ENCODE measurements around the gene TSFM.

The TSFM gene

DNA sequence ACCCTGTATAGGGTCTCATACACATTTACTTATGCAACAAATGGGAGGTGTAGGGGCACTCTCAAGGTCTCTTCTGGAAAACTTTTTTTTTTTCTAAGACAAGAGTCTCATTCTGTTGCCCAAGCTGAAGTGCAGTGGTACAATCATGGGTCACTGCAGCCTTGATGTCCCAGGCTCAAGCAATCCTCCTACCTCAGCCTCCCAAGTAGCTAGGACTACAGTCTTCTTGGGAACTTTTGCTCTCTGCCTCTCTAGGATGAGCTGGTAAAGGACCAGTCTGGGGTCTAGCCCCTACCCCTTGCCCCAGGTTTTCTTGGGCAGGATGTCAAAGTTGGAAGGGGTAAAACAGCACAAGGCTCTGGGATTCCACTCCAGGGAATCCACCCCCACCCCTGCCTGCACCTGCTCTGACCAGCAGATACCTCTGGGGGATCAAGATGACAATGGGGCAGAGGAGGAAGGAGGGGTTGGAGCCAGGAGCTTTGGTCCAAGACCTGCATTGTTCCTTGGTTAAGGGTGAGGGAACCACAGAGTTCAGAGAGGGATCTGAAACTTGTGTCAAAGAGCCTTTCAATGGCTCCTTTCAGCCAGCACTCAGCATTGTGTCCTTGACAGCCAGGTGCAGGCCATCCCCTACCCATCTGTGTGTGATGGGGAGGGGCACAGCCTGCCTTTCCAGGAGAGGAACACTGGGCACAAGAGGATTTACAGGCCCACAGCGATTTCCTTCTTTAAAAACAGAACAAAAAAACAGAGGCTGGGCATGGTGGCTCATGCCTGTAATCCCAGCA is 51.7 kb downstream of the TSFM start:
- Histone ChIP-seq H3K4me3 (ENCODE audit: low read length) (no peak overlapping the region), H3K36me3 (ENCODE audit: control insufficient read depth, insufficient read depth, low read length) (peaks cover 2% of the 10 kb centered on the region; the same call in 1 of the 2 replicates), H3K27me3 (ENCODE audit: control insufficient read depth, insufficient read depth, low read length) (no peaks in the 10 kb centered on the region), H3K27ac (ENCODE audit: low read length) (no peak overlapping the region), H3K9me3 (ENCODE audit: control insufficient read depth, insufficient read depth, low read length) (no peaks in the 10 kb centered on the region), H3K4me1 (ENCODE audit: control insufficient read depth, insufficient read depth, low read length) (peaks cover 21% of the 10 kb centered on the region)
- no CpG with 5 or more reads among the region's 1 CpG for WGBS (ENCODE audit: insufficient coverage, insufficient read length)
- no peak for DNase-seq (ENCODE audit: low read depth, low spot score)

DNA sequence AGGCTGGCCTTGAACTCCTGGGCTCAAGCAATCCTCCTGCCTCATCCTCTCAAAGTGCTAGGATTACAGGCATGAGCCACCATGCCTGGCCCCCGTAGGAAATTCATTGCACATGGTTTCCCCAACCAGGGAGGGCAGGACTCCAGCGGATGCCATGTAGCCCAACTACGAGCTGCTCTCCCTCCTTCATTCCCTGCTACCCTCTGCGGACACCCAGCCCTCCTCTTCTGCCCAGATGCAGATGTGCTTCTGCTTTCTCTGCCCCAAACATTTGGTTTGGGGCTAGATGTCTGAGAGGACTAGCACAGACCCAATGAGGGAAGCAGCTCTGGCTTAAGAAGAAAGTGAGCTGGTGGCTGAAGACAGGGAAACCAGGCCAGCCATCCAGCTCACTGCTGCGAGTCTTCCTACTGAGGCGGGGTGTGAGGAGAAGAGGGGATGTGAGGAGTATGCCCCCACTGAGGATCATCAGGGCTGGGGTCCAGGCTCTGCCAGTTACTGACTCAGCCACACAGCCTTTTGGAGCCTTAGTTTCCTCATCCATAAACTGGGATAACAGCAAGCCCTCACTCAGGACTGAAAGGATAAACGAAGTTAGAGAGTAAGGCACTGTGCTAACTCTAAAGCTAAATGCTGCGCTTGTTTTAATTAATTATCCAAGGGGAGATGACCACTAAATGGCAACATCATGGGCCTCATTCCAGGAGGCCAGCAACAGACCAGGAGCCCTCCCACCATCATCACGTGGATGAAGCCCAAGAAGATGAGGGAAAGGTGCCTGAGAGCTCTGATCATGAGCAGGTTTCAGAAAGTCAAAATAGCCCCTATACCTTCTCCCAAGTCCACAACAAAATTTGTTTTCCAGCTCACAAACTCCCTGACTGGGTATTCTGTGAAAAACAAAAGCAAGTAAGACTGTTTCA is 53.0 kb downstream of the TSFM start:
- Histone ChIP-seq H3K4me1 (ENCODE audit: control insufficient read depth, insufficient read depth, low read length) (peaks cover 21% of the 10 kb centered on the region), H3K9me3 (ENCODE audit: control insufficient read depth, insufficient read depth, low read length) (no peaks in the 10 kb centered on the region), H3K27ac (ENCODE audit: low read length) (no peak overlapping the region), H3K4me3 (ENCODE audit: low read length) (no peak overlapping the region), H3K27me3 (ENCODE audit: control insufficient read depth, insufficient read depth, low read length) (no peaks in the 10 kb centered on the region), H3K36me3 (ENCODE audit: control insufficient read depth, insufficient read depth, low read length) (no peaks in the 10 kb centered on the region)
- WGBS (ENCODE audit: insufficient coverage, insufficient read length): no CpG with 5 or more reads among the region's 9 CpGs
- no peak for DNase-seq (ENCODE audit: low read depth, low spot score)

DNA sequence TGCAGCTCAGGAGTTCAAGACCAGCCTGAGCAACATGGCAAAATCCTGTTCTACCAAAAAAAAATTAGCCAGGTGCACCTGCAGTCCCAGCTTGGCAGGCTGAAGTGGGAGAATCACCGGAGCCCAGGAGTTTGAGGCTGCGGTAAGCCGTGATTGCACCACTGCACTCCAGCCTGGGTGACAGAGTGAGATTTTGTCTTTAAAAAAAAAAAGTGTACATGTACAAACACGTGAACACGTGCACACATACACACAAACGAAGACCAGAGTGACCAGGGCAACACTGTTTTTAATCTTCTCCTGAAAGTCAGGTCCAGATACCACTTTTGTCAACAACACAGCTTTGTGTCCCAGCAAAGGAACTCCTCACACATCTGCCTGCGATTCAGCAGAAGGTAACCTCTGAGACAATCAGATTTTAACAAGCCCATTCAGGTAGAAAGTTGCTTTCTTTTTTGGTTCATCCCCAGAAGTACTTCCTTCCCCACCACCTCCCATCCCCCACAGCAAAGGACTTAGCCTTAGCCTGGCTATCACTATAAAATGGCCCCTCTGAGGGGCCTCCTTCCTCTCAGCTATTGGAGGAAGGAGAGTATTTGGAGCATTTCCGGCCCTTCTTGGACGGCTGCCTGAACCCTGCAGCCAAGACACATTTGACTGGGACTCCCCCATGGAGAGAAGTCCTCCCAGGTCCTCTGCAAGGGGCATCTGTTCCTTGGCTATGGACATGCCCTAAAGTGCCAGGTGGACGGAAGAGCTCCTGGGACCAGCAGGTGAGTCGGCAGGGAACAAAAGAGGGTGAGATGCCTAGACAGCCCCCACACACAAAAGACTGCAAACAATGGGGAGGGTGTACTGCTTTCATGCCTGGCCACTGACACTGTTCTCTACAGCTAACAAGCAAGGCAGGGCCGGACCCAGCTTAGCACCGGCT is 54.1 kb downstream of the TSFM start:
- H3K4me3 ChIP-seq (ENCODE audit: low read length): no peak overlapping the region
- no peaks in the 10 kb centered on the region for H3K27me3 ChIP-seq (ENCODE audit: control insufficient read depth, insufficient read depth, low read length)
- peaks cover 22% of the 10 kb centered on the region for H3K4me1 ChIP-seq (ENCODE audit: control insufficient read depth, insufficient read depth, low read length)
- no peak overlapping the region for H3K27ac ChIP-seq (ENCODE audit: low read length)
- H3K36me3 ChIP-seq (ENCODE audit: control insufficient read depth, insufficient read depth, low read length): no peaks in the 10 kb centered on the region
- no peaks in the 10 kb centered on the region for H3K9me3 ChIP-seq (ENCODE audit: control insufficient read depth, insufficient read depth, low read length)
- WGBS (ENCODE audit: insufficient coverage, insufficient read length): no CpG with 5 or more reads among the region's 13 CpGs
- no peak for DNase-seq (ENCODE audit: low read depth, low spot score)

DNA sequence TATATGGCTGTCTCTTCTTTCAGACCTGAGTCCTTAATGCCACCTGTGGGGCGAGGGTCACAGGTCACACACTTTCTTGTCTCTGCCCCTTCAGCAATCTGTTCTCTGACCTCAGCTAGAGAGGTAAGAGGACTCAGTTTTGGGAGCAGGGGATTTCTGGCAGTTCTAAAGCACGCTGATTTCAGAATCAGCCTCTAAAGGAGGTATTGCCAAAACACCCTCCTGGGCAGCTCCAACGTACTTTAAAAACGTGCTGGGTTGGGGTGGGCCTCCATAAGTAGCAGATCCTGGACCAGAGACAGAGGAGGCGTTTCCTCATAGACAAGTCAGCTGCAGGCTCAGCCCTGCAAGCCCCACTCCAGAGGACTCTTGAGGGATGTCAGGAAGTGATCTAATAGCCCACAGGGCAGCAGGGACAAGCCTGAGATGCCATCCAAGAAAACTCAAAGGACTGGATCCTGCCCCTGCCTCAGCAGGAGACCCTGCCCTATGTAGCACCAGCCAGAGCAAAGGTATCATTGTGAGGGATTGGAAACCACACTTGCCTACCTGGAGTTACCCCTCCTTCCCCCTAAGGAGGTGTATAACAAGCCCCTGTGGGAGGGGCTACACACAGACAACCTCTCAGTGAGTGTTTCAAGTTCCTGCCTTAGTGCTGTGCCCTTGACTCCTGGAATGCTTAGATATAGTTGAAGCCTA is 55.4 kb downstream of the TSFM start:
- no peak overlapping the region for H3K4me3 ChIP-seq (ENCODE audit: low read length)
- no peak for DNase-seq (ENCODE audit: low read depth, low spot score)
- H3K27me3 ChIP-seq (ENCODE audit: control insufficient read depth, insufficient read depth, low read length): no peaks in the 10 kb centered on the region
- H3K36me3 ChIP-seq (ENCODE audit: control insufficient read depth, insufficient read depth, low read length): no peaks in the 10 kb centered on the region
- no peaks in the 10 kb centered on the region for H3K9me3 ChIP-seq (ENCODE audit: control insufficient read depth, insufficient read depth, low read length)
- no CpG with 5 or more reads among the region's 5 CpGs for WGBS (ENCODE audit: insufficient coverage, insufficient read length)
- H3K4me1 ChIP-seq (ENCODE audit: control insufficient read depth, insufficient read depth, low read length): peaks cover 28% of the 10 kb centered on the region
- H3K27ac ChIP-seq (ENCODE audit: low read length): no peak overlapping the region

DNA sequence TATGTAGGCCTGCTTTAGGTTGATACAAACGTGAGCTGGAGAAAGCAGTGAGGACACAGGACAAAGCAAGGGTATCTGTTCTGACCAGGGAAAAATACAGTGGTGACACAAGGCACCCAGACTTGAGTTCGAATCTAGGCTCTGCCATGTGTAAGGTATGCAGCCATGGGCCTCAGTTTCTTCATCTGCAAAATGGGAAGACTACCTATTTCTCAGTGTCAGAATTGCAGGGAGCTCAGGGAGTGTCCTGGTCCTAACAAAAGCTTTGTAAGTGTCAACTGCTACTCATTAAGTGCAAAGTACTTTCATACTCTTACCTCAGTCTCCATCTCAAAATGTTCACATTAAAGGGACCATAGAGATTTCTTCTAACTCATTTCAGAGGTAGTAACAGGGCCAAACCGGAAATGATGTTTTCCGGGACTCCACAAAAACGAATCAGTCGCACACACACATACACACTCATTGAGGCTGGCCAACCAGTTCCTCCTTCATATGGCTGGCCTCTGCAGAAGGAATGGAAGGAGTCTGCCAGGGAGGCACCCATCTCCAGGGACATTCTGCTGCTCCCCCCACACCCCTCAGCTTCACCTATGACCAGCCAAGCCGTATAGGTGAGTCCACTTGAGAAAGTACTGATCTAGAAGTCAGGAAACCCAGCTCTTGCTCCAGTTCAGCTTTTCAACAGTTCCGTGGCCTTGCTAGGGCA is 56.2 kb downstream of the TSFM start:
- no CpG with 5 or more reads among the region's 8 CpGs for WGBS (ENCODE audit: insufficient coverage, insufficient read length)
- no peak for DNase-seq (ENCODE audit: low read depth, low spot score)
- Histone ChIP-seq H3K27me3 (ENCODE audit: control insufficient read depth, insufficient read depth, low read length) (no peaks in the 10 kb centered on the region), H3K4me1 (ENCODE audit: control insufficient read depth, insufficient read depth, low read length) (peaks cover 30% of the 10 kb centered on the region), H3K4me3 (ENCODE audit: low read length) (no peak overlapping the region), H3K9me3 (ENCODE audit: control insufficient read depth, insufficient read depth, low read length) (no peaks in the 10 kb centered on the region), H3K27ac (ENCODE audit: low read length) (no peak overlapping the region), H3K36me3 (ENCODE audit: control insufficient read depth, insufficient read depth, low read length) (no peaks in the 10 kb centered on the region)

DNA sequence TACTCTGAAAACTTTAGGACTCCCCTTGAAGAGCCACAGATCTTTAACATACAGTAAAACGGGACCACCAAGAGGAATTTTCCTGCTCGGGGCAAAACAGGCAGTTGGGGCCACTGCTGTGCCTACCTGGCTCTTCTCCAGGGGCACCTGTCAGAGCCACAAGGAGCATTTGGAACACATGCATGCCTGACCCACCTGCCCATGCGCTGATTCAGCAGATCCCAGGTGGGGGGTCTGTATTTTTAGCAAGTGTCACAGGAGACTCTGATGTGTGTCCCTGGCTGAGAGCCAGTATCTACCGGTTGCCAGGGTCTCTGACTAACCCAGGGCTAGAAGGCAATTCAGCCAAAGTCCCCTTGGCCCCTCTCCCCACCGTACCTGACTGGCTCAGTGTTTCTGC is 57.4 kb downstream of the TSFM start:
- H3K4me3 ChIP-seq (ENCODE audit: low read length): no peak overlapping the region
- H3K9me3 ChIP-seq (ENCODE audit: control insufficient read depth, insufficient read depth, low read length): no peaks in the 10 kb centered on the region
- no peaks in the 10 kb centered on the region for H3K27me3 ChIP-seq (ENCODE audit: control insufficient read depth, insufficient read depth, low read length)
- no peak overlapping the region for H3K27ac ChIP-seq (ENCODE audit: low read length)
- no CpG with 5 or more reads among the region's 5 CpGs for WGBS (ENCODE audit: insufficient coverage, insufficient read length)
- peaks cover 27% of the 10 kb centered on the region for H3K4me1 ChIP-seq (ENCODE audit: control insufficient read depth, insufficient read depth, low read length)
- H3K36me3 ChIP-seq (ENCODE audit: control insufficient read depth, insufficient read depth, low read length): no peaks in the 10 kb centered on the region
- DNase-seq (ENCODE audit: low read depth, low spot score): no peak

DNA sequence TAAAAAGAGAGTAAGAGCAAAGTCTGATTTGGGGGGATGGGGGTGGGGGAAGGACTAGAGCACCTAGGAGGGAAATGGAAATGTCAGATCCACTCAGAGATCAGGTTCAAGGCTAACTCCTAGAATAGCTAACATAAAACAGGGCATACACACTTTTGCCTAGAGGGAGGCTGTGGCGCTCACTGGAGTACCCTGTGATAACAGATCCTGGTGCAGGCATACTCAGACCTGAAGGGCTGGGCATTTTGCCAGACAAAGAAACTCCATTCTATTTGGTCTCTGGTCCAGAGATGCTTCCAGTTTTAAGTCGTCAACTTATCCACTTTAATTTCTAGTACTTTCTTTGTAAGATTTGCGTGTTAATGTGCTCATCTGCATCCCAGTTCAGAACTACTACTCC is 58.1 kb downstream of the TSFM start:
- DNase-seq (ENCODE audit: low read depth, low spot score): no peak
- no peak overlapping the region for H3K27ac ChIP-seq (ENCODE audit: low read length)
- peaks cover 22% of the 10 kb centered on the region; the same call in 1 of the 2 replicates for H3K4me1 ChIP-seq (ENCODE audit: control insufficient read depth, insufficient read depth, low read length)
- no peaks in the 10 kb centered on the region for H3K27me3 ChIP-seq (ENCODE audit: control insufficient read depth, insufficient read depth, low read length)
- H3K36me3 ChIP-seq (ENCODE audit: control insufficient read depth, insufficient read depth, low read length): no peaks in the 10 kb centered on the region
- no peak overlapping the region for H3K4me3 ChIP-seq (ENCODE audit: low read length)
- H3K9me3 ChIP-seq (ENCODE audit: control insufficient read depth, insufficient read depth, low read length): no peaks in the 10 kb centered on the region
- no CpG with 5 or more reads among the region's 3 CpGs for WGBS (ENCODE audit: insufficient coverage, insufficient read length)

DNA sequence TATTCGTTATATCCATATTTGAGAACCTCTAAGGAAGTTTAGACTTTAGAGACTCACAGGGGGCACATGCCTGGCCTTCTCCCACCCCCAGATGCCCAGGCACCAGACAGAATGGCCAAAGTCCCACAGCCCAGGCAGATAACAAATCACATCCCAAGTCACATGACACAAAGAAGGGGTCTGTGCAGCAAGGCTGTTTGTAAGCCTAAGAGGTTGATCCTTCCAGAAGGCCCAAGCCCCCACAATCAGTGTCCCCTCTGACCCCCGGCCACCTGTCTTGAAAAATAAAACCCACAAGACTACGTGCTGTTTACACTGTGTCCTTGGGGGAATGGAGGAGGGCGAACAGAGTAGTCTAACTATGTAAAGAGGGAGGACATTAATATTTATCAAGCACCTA is 58.9 kb downstream of the TSFM start:
- DNase-seq (ENCODE audit: low read depth, low spot score): no peak
- Histone ChIP-seq H3K27ac (ENCODE audit: low read length) (no peak overlapping the region), H3K4me1 (ENCODE audit: control insufficient read depth, insufficient read depth, low read length) (peaks cover 20% of the 10 kb centered on the region; the same call in 1 of the 2 replicates), H3K4me3 (ENCODE audit: low read length) (no peak overlapping the region), H3K27me3 (ENCODE audit: control insufficient read depth, insufficient read depth, low read length) (no peaks in the 10 kb centered on the region), H3K9me3 (ENCODE audit: control insufficient read depth, insufficient read depth, low read length) (no peaks in the 10 kb centered on the region), H3K36me3 (ENCODE audit: control insufficient read depth, insufficient read depth, low read length) (no peaks in the 10 kb centered on the region)
- WGBS (ENCODE audit: insufficient coverage, insufficient read length): no CpG with 5 or more reads among the region's 4 CpGs
